DMS 273 (cell line): Measurements from ENCODE around the gene WNT9A.

Experiments used
- DNase-seq: peaks from one replicate; lab custom pipeline; 2025; ENCODE audit not compliant: unreplicated experiment; lab: John Stamatoyannopoulos, UW

The WNT9A gene

GRCh38 chr1:227898502-227899140 lies 49.1 kb downstream of the WNT9A start:
- no peak for DNase-seq

DNA sequence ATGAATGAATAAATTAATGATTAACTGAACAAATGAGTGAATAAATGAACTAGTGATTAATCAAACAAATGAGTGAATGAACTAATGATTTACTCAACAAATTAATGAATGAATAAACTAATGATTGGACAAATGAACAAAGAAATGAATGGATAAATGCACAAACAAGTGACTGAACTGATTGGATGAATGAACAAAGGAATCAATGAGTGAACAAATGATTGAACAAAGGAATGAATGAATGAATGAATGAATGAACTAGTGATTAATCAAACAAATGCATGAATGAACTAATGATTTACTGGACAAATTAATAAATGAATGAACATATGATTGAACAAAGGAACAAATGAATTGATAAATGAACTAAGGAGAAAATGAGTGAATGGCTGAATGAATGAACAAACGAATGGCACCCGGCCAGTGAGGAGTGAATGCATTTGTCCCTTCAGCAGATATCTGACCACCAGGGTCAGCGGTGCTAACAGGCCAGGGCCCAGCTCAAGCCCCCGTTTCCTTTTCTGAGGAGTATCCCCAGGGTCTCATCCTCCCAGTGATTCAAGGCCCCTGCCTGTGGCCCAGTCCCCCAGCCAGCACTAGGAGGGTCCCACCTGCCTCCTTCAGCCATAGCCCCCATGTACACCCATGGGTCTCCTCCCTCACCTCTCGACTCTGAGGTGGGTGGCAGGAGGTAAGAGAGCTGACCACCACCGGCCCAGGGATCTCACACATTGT lies 49.9 kb downstream of the WNT9A start:
- no peak for DNase-seq

DNA sequence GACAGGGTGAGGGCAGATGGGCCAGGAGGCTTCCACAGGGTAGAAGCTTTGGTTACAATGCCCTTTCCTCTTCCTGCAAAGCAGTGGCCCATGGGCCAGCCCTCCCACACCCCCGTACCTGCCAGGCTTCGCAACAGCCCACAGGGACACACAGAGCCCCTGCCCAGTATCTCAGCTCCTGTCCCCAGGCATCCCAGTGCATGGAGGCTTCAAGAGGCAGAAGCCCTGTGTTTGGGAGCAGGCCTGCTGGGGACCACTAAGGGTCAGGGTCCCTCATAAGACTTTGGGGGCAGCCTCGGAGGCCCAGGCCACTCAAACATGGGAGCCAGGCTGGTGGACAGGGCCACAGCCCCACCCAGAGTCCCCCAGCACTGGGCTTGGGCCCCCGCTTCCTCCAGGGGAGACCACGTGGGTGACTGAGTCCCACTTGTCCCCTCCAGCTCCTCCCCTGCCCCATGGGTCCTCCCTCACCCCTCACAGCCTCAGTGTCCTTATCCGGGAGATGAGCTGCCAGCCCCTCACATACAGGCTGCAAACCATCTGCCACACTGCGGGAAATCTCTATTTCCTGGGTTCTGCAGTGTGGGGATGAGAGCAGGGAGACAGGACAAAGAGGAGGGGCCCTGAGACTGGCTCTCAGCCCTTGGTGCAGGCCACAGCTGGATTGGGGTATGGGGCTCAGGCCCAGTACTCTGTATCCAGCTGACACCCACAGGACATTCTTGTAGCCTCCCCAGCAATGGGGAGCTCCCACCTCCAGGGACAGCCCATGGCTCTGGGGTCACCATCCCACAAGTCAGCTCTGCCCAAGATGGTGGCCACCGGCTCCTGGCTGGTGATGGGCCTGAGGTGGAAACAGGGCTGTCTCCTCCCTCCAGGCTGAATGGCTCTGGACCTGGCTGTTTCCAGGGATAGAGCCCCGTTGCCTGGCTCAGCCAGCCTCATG lies 50.7 kb downstream of the WNT9A start:
- DNase-seq: no peak

DNA sequence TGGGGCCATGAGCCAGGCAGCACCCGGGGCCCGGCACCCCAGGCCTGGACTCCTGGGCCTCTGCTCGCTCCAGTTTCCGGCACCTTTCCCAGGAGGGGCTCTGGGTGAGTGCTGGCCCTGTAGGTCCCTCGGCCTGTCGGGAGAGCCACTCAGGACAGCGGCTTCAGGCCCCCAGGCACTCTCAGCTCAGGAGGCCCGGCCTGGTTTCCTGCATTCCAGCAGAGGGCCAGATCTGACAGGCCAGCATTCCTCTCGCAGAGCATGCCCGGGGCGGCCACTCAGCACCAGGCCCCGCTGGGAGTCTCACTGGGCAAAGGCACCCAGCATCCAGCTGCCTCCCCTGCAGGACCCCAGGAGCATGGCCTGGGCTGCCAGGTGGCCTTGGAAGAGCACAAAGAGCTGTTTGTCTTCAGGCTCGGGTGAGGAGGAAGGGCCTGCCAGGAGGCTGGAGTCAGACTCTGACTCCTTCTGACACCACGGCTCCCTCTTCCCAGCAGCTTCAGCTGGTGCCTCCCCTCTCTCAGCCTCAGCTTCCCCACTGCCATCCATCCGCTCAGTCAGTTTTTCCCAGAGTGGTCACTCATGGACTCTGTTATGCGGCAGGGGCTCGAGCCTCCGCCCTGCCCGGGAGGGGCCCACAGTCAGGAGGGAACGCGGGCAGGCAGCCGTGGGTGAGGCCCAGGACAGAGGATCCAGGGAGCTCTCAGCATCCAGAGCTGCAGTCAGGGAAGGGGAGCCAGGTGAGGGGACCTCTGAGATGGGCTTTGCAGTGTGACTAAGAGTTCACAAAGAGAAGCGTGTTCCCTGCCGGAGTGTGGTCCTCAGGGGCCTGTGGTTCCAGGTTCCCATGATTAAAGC lies 51.7 kb downstream of the WNT9A start:
- DNase-seq: peak; percentile 29

GRCh38 chr1:227894831-227895451 lies 52.8 kb downstream of the WNT9A start:
- no peak for DNase-seq

DNA sequence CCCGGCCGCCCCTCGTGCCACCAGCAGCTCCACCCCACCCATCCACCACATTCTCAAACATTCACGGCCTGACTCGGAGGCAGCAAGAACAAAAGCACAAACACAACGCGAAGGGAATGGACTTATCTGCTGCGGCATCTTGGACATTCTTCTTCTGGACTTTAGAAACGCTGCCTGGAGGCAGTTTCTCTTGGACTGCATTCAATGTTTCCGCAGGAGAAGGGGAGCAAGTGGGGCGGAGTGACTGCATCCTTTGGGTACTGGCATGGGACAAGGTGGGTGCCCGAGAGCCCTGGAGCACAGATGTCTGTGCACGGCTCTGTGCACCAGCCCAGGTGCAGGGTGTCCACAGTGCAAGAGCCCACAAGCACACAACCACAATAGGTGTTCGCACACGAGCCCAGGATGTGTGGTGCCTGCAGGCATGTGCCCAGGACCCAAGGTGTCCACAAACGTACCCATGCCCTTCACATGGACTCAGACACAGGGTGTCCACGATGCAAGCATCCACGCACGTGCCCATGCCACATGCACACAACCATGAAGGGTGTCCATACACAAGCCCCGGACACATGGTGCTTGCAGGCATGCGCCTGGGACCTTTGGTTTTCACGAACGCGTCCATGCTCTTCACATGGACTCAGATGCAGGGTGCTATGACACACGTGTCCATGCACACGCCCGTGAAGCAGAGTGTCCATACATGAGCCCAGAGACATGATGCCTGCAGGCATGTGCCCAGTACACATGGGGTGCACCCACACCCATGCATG lies 53.6 kb downstream of the WNT9A start:
- no peak for DNase-seq

DNA sequence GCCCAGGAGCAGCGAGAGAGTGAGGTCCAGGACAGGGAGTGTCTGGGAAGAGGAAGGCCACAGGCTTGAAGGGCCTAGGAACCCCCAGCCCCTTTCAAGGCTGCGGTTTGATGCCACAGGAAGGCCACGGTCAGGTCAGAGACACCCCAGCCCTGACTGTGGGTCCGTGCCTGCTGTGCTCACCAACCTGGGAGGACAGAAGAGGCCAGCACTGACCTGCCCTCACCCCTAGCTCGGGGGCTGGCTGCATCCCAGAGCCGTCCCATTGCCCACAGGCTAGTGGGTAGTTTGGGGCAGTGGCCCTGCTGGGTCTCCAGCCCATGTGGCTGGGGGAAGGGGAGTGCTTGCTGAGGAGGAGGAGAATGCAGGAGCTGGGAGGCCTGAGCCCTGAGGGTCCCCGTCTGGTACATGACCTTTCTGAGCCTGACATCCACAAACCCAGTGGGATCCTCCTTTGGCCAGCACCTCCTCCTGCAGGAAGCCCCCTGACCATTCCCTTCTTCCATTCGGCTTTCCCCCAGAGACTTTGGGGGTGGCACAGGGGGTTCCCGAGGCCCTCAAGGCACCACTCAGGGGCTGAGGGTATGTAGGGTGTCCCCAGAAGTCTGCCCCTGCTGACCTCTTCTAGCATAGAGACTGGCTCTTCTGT lies 54.3 kb downstream of the WNT9A start:
- no peak for DNase-seq

DNA sequence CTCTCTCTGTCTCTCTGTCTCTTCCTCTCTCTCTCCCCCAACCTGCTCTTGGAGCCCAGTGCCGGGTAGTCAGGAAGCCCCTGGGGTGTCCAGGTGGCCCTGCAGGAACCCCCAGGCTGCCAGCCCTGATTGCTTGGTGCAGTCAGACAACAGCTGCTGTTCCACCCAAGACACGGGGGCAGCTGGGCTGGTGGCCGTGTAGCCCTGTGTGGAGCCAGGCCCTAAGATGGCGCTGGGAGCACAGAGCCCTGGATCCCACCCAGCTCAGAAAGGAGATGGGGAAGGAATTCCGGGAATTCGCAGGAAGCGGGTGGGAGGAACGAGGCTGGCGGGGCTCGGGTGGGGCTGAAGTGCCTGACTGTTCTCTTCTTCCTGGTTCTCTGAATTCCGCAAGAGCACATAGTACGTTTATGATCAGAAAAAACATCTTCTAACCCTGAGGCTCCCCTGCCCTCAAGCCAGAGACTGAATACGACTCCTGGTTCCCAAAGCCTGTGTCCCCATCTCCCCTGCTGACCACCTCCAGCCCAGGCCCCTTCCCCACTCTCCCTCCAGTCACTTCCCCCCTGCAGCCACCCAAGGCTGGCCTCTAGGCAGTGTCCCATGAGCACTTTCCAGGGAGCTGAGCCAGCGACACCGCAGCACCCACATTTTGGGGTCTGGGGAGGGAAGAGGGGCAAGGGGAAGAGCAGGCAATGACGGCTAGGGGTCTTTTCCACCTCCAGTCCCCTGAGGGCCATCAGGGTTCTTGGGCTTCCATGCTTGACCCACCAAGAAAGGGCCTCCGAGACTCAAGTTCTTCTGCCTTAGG lies 55.0 kb downstream of the WNT9A start:
- DNase-seq: no peak

GRCh38 chr1:227891955-227892488 lies 55.7 kb downstream of the WNT9A start:
- no peak for DNase-seq

- DNase-seq: no peak
Observed at GRCh38 chr1:227891223-227891954, 56.3 kb downstream of the WNT9A start.

GRCh38 chr1:227890451-227891222 lies 57.1 kb downstream of the WNT9A start:
- DNase-seq: no peak

DNA sequence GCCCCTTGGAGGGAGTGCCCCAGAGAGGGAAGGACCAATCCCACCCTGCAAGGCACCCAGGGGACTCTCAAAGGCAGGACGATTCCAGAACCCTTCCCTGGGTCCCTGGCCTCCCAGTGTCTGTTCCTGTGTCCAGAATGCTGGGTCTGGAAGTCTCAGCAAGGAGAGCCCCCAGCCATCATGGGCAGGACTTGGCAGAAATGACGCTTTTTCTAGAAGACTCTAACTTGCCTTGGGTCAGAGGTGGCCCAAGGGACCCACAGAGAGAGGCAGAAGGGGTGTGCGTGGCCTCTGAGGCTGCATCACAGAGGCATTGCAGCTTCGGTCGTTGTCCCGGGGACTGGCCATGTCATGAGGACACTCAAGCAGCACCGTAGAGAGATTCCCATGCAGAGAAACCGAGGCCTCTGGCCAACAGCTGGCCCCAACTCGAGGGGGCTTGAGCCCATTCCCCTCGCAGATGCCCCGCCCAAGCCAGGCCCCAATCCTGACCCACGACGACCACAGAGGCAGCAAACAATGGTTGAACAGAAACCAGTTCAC lies 57.8 kb downstream of the WNT9A start:
- DNase-seq: no peak

DNA sequence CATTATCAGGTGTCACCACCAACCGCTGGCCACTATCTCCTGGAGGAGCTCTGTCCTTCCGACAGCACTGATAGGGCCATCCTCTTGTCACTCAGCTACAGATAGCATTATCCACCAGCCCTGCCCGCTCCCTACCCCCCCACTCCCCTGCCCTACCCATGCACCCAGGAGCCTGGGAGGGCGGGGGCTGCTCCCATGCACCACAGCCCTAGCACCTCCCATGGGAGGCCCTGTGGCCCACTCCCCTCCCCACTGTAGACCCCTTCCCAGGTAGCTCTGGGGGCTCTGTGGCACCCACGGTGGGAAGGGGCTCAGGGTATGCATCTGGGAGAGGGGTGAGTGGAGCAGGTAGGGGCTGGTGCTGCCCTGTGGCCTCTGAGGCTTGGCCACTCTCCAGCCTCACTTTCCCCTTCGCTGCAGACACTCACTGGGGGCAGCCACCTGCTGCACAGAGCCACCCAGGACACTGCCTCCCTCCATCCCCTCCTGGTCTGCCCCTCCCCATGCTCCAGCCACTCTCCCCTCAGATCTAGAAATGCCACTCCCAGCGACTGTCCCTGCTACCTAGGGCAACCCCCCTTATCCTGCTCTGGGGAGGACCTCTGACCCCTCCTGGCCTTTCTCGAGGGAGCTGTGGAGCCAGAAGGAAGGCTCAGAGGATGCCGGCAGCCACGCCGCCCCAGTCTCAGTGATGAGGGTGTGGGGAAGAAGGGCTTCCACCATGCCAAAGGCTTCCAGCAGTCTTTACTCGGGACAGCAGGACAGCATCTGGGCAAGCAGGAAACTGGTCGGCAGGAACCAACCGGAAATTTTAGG lies 58.5 kb downstream of the WNT9A start:
- no peak for DNase-seq

DNA sequence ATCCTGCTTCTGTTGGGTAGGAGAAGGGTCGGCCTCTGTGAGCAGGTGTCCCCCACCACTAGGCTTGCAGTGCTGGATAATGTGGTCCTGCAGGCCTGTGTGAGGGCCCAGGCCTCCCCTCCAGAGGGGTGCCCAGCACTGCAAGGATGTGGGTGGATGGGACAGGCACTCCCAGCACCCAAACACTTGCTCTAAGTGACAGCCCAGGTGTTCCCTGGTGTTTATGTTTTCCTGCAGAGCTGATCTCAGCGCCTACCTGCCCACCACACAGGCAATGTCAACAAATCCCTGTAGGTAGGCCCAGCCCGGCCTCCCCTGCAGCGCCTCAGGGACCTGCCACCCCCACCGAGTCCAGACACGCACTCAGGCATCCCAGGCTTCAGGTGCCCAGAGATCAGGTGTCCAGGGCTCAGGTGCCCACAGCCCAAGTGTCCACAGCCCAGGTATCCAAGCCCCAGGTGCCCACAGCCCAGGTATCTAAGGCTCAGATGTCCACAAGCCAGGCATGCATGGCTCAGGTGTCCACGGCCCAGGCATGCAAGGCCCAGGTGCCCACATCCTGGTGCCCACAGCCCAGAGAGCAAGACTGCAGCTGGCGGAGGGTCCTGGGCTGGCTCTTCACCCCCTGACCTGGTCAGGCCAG lies 59.2 kb downstream of the WNT9A start:
- no peak for DNase-seq
